ENCODE measurements around the gene PGAM5. TPM values are rescaled to one million over a fixed set of nuclear protein-coding genes. Genes with fewer than 3 reads are reported as not detected.

PGAM5 gene
- total and polyA plus RNA-seq, 2 of the 13 experiments (the other 11 are each of a cell fraction or from before 2014, with no cell fraction given) = 18.0 to 77.9 TPM

- ATAC-seq = no peak
- 92% methylated on average over 10 of the region's 10 CpGs for WGBS (ENCODE audit: low lambda C conversion rate)
- ChIA-PET POLR2A (no interaction called here), CTCF (ENCODE audit: low intra/inter-chr PET ratio, low total read pairs) (no interaction called here)
- FAIRE-seq = no peak
- Histone ChIP-seq H3K9ac (ENCODE audit: insufficient read depth, low read depth, low read length) (no peak overlapping the region), H3K27me3 (ENCODE audit: control insufficient read depth in 1 of 2, insufficient read depth in 2 of 2, low read length in 2 of 2) (no peaks in the 10 kb centered on the region), H3K27ac (ENCODE audit: extremely low read length, insufficient read depth, low read length) (no peak overlapping the region), H3K4me2 (ENCODE audit: low read depth, low read length) (no peak overlapping the region), H3K36me3 (replicated peaks in 1 of 2; ENCODE audit: control insufficient read depth in 1 of 2, insufficient read depth in 2 of 2, low read length in 2 of 2) (peaks cover 14 to 35% of the 10 kb centered on the region in 2 experiments; a peak in 4 of 5 replicates), H3K4me3 (replicated peaks in 1 of 3; ENCODE audit: insufficient read depth in 1 of 3, low read depth in 2 of 3, low read length in 3 of 3) (no peak overlapping the region), H4K20me1 (ENCODE audit: insufficient read depth, low read length) (no peaks in the 10 kb centered on the region), H2AFZ (ENCODE audit: low read length) (no peak overlapping the region), H3K4me1 (ENCODE audit: insufficient read depth, low read length) (peaks cover 12% of the 10 kb centered on the region; the same call in 1 of the 2 replicates), H3K9me3 (ENCODE audit: low read length) (no peaks in the 10 kb centered on the region), H3K79me2 (ENCODE audit: insufficient read depth, low read length) (no peaks in the 10 kb centered on the region)
- in situ Hi-C loops (cut with HindIII; ENCODE audit: extremely low pct_ligation_motif_present, low pct_unique_long_range_greater_than_20kb) (no loop called here), intact Hi-C loops (cut with micrococcal nuclease; ENCODE audit: unreplicated experiment) (no loop called here)
- no TSS peak for BruUV-seq (replicated peaks)
- DNase-seq (ENCODE audit: low spot score) = peak; percentile 45
- TF ChIP-seq ARID2 (CRISPR knock-in tag; IDR thresholded peaks at IDR 0.05; ENCODE audit: borderline replicate concordance) = no peak
- TF ChIP-seq ZBTB44 (CRISPR knock-in tag; IDR thresholded peaks at IDR 0.05) = no peak
- TF ChIP-seq ATAD3A (CRISPR knock-in tag; IDR thresholded peaks at IDR 0.05) = no peak
- TF ChIP-seq ZIK1 (CRISPR knock-in tag; IDR thresholded peaks at IDR 0.05; ENCODE audit: borderline replicate concordance, low read depth) = no peak
- no peak for TF ChIP-seq ZNF274 (CRISPR knock-in tag; IDR thresholded peaks at IDR 0.05)
- TF ChIP-seq SRSF9 (IDR thresholded peaks at IDR 0.05; ENCODE audit: borderline replicate concordance, insufficient read depth, low read depth, low read length, poor library complexity, severe bottlenecking) = no peak
- TF ChIP-seq YEATS4 (CRISPR knock-in tag; IDR thresholded peaks at IDR 0.05; ENCODE audit: borderline replicate concordance) = no peak
- TF ChIP-seq SMYD3 (CRISPR knock-in tag; IDR thresholded peaks at IDR 0.05) = no peak
- TF ChIP-seq ZNF589 (CRISPR knock-in tag; conservative IDR thresholded peaks at IDR 0.05) = no peak
- no peak for TF ChIP-seq AKNA (CRISPR knock-in tag; IDR thresholded peaks at IDR 0.05; ENCODE audit: borderline replicate concordance)
- TF ChIP-seq ZSCAN22 (CRISPR knock-in tag; IDR thresholded peaks at IDR 0.05) = no peak
- TF ChIP-seq ZUFSP (CRISPR knock-in tag; IDR thresholded peaks at IDR 0.05; ENCODE audit: borderline replicate concordance) = no peak
- no peak for TF ChIP-seq REXO4 (CRISPR knock-in tag; IDR thresholded peaks at IDR 0.05; ENCODE audit: borderline replicate concordance)
- TF ChIP-seq FOSL1 (CRISPR knock-in tag; IDR thresholded peaks at IDR 0.05; ENCODE audit: borderline replicate concordance) = no peak
- TF ChIP-seq ZNF839 (CRISPR knock-in tag; IDR thresholded peaks at IDR 0.05; ENCODE audit: borderline replicate concordance) = no peak
- TF ChIP-seq GATAD1 (CRISPR knock-in tag; IDR thresholded peaks at IDR 0.05) = no peak
- TF ChIP-seq RFXANK (CRISPR knock-in tag; IDR thresholded peaks at IDR 0.05) = no peak
These were observed 10.3 kb upstream of the PGAM5 start for GRCh38 chr12:132700212-132700822.
